ENCODE results near the gene RAPGEF6.
"Not testable (repeated sequence)": the region's sequence is repeated elsewhere in the genome, so short reads cannot be mapped to it uniquely, and the experiment has no call there.

RAPGEF6 gene

GRCh38 chr5:131608597-131608996 lies 26.4 kb downstream of the RAPGEF6 start:
- DNase-seq, result no peak

GRCh38 chr5:131607903-131608540 lies 27.0 kb downstream of the RAPGEF6 start:
- no peak for DNase-seq

GRCh38 chr5:131607418-131607817 lies 27.6 kb downstream of the RAPGEF6 start:
- DNase-seq, result no peak

GRCh38 chr5:131605086-131605485 lies 29.9 kb downstream of the RAPGEF6 start:
- no peak for DNase-seq

- no peak for DNase-seq
Observed at GRCh38 chr5:131595088-131596033, 39.7 kb downstream of the RAPGEF6 start.

GRCh38 chr5:131593921-131594320 lies 41.1 kb downstream of the RAPGEF6 start:
- DNase-seq, result no peak

GRCh38 chr5:131593436-131593835 lies 41.6 kb downstream of the RAPGEF6 start:
- DNase-seq, result not testable (repeated sequence)

GRCh38 chr5:131589510-131590348 lies 45.3 kb downstream of the RAPGEF6 start:
- DNase-seq, result no peak

- DNase-seq, result no peak
Observed at GRCh38 chr5:131587541-131587940, 47.5 kb downstream of the RAPGEF6 start.

- DNase-seq, result no peak
Observed at GRCh38 chr5:131581702-131582101, 53.3 kb downstream of the RAPGEF6 start.

GRCh38 chr5:131579917-131580671 lies 54.9 kb downstream of the RAPGEF6 start:
- DNase-seq, result peak; percentile 16

GRCh38 chr5:131575660-131576227 lies 59.3 kb downstream of the RAPGEF6 start:
- DNase-seq, result no peak

GRCh38 chr5:131571669-131572168 lies 63.3 kb downstream of the RAPGEF6 start:
- DNase-seq, result no peak

- no peak for DNase-seq
Observed at GRCh38 chr5:131570757-131571156, 64.3 kb downstream of the RAPGEF6 start.

- no peak for DNase-seq
Observed at GRCh38 chr5:131564229-131564652, 70.8 kb downstream of the RAPGEF6 start.

GRCh38 chr5:131563434-131564228 lies 71.4 kb downstream of the RAPGEF6 start:
- no peak for DNase-seq

GRCh38 chr5:131550606-131551005 lies 84.4 kb downstream of the RAPGEF6 start:
- no peak for DNase-seq

GRCh38 chr5:131548176-131548575 lies 86.9 kb downstream of the RAPGEF6 start:
- no peak for DNase-seq

- DNase-seq, result no peak
Observed at GRCh38 chr5:131545845-131546244, 89.2 kb downstream of the RAPGEF6 start.

- no peak for DNase-seq
Observed at GRCh38 chr5:131542723-131543122, 92.3 kb downstream of the RAPGEF6 start.

- DNase-seq, result no peak
Observed at GRCh38 chr5:131541762-131542161, 93.3 kb downstream of the RAPGEF6 start.

Measured in activated gamma-delta T cell (primary cell).